ENCODE results near the gene ARMC9. TPM values are rescaled to one million over a fixed set of nuclear protein-coding genes. Genes with fewer than 3 reads are reported as not detected.
A peak's percentile ranks its signal among the peaks of the same experiment; 100 is the strongest.
"Not testable (repeated sequence)": the region's sequence is repeated elsewhere in the genome, so short reads cannot be mapped to it uniquely, and the experiment has no call there.

Gene ARMC9
- total RNA-seq, 1 experiment from 2014 or later = 15.2 TPM

DNA sequence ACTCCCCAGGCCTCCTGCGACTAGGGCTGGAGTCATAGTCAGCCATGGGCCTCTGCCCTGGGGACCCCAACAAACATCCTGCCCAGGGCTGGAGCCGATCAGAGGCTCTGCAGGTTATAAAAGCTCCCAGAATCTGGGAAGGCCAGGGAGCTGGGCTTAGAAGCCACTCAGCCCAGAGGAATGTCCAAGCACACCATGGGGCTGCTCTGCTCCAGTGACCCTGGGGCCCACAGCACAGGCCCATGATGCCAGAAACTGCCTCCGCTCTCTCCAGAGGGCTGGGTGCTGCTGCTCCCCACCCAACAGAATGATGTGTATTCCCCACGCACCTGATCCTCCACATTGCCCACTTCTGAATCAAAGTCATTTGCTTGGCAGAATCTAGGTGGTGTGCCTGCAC, 88.5 kb downstream of the ARMC9 start:
- Histone ChIP-seq H3K36me3 (no peaks in the 10 kb centered on the region), H3K27me3 (no peaks in the 10 kb centered on the region), H3K4me3 (no peak overlapping the region), H3K9me3 (no peaks in the 10 kb centered on the region)
- DNase-seq = no peak

- no peaks in the 10 kb centered on the region for H3K27me3 ChIP-seq
- no peak overlapping the region for H3K4me3 ChIP-seq
- H3K36me3 ChIP-seq = no peaks in the 10 kb centered on the region
- no peak for DNase-seq
- no peaks in the 10 kb centered on the region for H3K9me3 ChIP-seq
Observed at GRCh38 chr2:231287696-231288095, 89.3 kb downstream of the ARMC9 start.

GRCh38 chr2:231288590-231288989, 90.2 kb downstream of the ARMC9 start:
- Histone ChIP-seq H3K27me3 (no peaks in the 10 kb centered on the region), H3K9me3 (no peaks in the 10 kb centered on the region), H3K36me3 (no peaks in the 10 kb centered on the region), H3K4me3 (no peak overlapping the region)
- no peak for DNase-seq

DNA sequence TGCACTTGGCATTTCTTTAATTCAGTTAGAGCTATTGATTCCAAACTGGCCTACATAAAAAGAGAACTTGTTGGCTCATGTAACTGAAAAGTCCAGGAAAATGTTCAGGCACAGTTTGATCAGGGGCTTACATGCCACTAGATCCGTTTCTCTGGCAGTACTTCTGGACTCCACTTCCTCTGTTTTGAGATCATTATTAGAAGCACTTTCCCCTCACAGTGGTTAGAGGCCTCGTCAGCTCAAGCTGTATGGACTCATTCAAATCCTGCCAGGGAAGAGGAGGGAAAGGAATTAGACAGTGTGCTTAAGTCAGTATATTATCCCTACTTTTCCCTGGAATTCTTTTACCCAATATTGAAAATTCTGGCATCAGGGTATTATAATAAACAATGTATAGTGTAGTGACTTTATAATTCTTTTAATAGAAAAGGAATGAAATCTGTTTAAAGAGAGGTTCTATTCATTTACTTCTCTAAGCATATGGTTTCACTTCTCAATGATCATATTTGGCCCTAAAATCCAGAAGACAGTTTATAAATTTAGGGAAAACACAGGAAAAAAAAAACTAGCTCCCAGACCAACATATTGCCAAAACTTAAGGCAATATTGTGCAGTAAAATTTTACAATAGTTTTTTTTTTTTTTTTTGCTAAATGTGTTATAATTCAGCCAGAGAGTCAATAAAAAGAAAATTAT, 92.0 kb downstream of the ARMC9 start:
- no peaks in the 10 kb centered on the region for H3K27me3 ChIP-seq
- H3K9me3 ChIP-seq = no peaks in the 10 kb centered on the region
- H3K4me3 ChIP-seq = no peak overlapping the region
- H3K36me3 ChIP-seq = no peaks in the 10 kb centered on the region
- no peak for DNase-seq

DNA sequence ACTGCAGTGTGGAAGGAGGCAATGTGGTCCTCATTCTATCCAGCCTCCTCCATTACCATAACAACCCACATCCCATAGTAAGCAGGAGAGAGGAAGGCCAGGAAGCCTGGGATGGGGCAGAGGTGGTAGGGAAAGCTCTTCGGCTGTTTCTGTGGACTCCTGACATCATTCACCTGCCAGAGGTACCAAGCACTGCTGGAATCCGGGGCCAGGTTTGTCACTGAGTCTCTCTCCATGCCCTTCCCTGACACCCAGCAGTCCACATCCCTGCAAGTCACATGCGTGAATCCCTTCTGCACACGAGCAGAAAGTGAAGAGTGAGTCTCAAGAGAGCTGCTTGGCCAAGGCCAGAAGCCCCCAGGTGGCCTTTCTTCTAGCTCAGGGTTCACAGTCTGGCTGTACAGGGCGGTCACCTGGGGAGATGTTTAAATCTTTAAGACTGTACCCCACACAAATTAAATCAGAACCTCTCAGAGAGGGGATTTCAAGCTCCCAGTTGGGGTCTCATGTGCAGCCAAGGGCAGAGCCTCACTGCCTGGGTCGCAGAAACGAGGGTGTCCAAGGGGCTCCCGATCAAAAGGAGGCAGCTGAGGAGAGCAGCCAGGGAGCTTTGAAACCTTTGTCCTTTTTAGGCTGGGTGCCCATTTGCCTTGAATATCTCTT, 94.2 kb downstream of the ARMC9 start:
- no peak for DNase-seq
- Histone ChIP-seq H3K27me3 (no peaks in the 10 kb centered on the region), H3K4me3 (no peak overlapping the region), H3K36me3 (no peaks in the 10 kb centered on the region), H3K9me3 (no peaks in the 10 kb centered on the region)

DNA sequence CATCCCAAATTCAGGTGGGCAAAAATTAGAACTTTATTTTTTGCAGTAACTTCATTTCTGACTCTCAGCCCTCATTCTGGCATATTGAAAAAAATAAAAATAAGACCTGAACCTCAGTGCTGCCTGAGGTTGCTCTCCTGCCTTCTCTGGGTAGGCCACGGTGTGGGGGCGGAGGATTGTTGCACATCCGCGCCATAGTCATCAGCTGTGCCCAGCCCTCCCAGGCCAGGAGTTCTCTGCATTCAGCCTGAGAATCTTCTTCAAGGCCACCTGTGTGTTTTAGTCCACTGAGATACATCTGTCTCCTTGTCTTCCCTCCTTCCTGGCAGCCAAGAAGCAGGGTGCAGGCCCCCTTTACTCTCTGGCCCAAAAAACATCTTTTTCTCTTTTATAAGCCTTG, 94.7 kb downstream of the ARMC9 start:
- Histone ChIP-seq H3K36me3 (no peaks in the 10 kb centered on the region), H3K27me3 (no peaks in the 10 kb centered on the region), H3K4me3 (no peak overlapping the region), H3K9me3 (no peaks in the 10 kb centered on the region)
- no peak for DNase-seq

GRCh38 chr2:231294116-231294515, 95.7 kb downstream of the ARMC9 start:
- Histone ChIP-seq H3K36me3 (no peaks in the 10 kb centered on the region), H3K27me3 (no peaks in the 10 kb centered on the region), H3K9me3 (no peaks in the 10 kb centered on the region), H3K4me3 (no peak overlapping the region)
- DNase-seq = no peak

DNA sequence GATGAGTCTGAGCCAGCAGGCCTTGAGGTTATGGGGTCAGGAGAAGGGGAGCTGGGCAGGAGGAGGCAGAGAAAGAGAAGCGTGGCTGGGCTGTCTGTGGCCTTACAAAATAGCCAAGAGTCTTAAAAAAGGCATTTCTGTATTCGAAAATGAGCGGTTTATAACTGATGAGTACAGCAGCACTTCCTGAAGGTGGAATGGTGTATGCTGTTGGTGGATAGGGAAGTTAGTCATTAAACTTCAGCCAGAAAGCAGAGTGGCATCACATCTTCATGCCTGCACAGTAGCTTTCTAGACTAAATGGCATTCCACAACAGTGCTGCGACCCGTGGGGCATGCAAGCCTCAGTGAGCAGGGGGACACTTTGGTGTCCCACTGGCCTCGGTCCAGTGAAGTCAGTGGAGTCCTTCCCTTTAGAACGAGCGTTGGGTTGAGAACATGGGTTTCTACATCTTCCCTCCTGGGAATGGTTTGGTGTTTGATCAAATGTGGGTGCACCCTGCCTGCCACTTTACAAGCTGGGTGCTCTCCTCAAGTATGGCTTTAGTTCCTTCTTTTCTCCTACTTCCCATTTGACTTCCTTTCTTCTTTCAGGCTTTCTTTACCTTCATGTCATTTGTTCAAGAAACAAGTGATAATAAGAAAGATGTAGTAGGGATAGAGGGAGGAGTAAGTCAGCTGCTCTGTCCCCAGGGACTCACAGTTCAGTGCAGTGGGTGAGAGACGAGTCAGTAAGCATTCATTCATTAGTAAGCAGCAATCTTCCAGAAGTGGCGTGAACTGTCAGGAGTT, 96.3 kb downstream of the ARMC9 start:
- Histone ChIP-seq H3K36me3 (no peaks in the 10 kb centered on the region), H3K27me3 (no peaks in the 10 kb centered on the region), H3K9me3 (no peaks in the 10 kb centered on the region), H3K4me3 (no peak overlapping the region)
- DNase-seq = no peak

GRCh38 chr2:231295363-231295655, 96.9 kb downstream of the ARMC9 start:
- no peaks in the 10 kb centered on the region for H3K9me3 ChIP-seq
- no peak overlapping the region for H3K4me3 ChIP-seq
- H3K36me3 ChIP-seq = no peaks in the 10 kb centered on the region
- no peak for DNase-seq
- no peaks in the 10 kb centered on the region for H3K27me3 ChIP-seq

DNA sequence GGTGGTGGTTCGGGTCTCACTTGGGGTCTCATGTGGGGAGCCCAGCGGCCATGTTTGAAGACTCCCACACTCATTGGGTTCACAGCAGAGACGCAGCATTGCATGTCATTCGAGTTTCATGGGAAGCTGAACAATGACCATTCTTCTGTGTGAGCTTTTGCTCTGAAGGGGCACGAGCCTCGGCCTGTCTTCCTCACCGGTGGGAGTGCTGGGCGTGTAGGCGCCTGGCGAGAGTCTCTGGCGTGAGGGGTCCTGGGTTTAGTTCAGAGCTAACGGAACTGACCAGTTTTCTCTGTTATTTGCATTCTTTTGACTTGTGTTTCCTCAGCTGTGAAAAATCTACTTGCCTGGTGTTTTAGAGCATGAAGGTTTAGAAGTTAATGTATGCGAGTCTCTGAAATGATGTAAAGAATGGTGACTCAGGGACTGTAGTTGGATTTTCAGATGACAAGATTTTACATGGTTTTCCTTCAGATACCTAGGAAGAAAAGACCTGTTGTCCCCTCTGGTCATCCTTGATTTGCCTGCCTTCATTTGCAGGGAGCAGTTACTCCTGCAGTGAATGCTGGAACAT, 98.1 kb downstream of the ARMC9 start:
- Histone ChIP-seq H3K4me3 (no peak overlapping the region), H3K9me3 (no peaks in the 10 kb centered on the region), H3K27me3 (no peaks in the 10 kb centered on the region), H3K36me3 (no peaks in the 10 kb centered on the region)
- DNase-seq = no peak

- Histone ChIP-seq H3K9me3 (no peaks in the 10 kb centered on the region), H3K4me3 (no peak overlapping the region)
- DNase-seq = peak; percentile 40
Observed at GRCh38 chr2:231297108-231297908, 98.9 kb downstream of the ARMC9 start.

GRCh38 chr2:231298091-231298490, 99.7 kb downstream of the ARMC9 start:
- Histone ChIP-seq H3K9me3 (no peaks in the 10 kb centered on the region), H3K4me3 (no peak overlapping the region), H3K36me3 (no peaks in the 10 kb centered on the region), H3K27me3 (no peaks in the 10 kb centered on the region)
- DNase-seq = no peak

More at GRCh38 chr2:231297108-231297908, 98.9 kb downstream of the ARMC9 start:
- Histone ChIP-seq H3K36me3 (no peaks in the 10 kb centered on the region), H3K27me3 (no peaks in the 10 kb centered on the region)

DNA sequence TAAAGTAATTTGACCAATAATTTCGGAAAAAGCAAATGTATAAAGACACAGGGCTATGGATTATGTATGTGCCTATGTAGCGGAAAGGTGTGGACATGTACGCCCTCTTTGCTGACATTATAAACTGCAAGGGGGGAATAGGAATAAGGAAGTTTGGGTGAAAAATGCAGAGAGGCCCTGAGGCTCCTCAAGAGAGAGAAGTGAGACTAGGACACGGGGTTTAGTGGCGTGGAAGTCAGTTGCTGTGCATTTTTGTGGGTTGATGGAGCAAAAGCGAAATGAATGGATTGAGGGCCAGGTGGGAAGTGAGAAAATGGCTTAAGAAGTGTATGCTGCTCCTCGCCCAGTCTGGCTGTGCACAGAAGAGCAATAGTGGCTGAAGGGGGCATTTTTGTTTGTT, 100.8 kb downstream of the ARMC9 start:
- Histone ChIP-seq H3K9me3 (no peaks in the 10 kb centered on the region), H3K4me3 (no peak overlapping the region), H3K27me3 (no peaks in the 10 kb centered on the region), H3K36me3 (no peaks in the 10 kb centered on the region)
- no peak for DNase-seq

DNA sequence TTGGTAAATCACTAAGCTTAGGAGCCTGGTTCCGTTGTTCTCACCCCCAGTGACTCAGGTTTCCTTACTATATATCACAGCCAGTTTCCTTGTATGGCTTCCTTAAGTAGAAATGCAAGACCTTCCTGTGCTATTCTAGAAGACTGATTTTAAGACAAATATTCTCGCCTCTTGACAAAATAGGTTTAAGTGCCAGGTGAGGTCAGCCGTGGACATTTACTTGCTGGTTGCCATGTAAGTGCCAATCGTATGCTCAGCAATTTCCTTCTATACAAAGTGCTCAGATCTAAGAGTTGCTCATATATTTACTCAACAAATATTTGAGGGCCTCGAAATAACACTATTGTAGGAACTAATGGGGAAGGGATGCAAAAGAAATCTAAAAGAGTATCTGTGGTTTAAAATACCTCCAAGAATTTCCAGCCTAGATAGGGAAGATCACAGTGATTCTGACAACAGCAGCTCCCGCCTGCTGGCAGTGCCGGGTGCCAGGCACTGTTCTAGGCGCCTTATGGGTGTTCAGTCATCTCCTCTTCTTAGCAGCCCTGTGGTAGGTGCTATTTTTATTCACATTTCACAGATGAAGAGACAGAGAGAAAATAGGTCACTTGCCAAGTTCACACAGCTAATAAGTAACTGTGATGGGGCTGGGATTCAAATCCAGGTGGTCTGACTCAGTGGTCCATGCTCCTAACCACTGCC, 101.7 kb downstream of the ARMC9 start:
- no peaks in the 10 kb centered on the region for H3K36me3 ChIP-seq
- H3K4me3 ChIP-seq = no peak overlapping the region
- H3K27me3 ChIP-seq = no peaks in the 10 kb centered on the region
- no peaks in the 10 kb centered on the region for H3K9me3 ChIP-seq
- no peak for DNase-seq

DNA sequence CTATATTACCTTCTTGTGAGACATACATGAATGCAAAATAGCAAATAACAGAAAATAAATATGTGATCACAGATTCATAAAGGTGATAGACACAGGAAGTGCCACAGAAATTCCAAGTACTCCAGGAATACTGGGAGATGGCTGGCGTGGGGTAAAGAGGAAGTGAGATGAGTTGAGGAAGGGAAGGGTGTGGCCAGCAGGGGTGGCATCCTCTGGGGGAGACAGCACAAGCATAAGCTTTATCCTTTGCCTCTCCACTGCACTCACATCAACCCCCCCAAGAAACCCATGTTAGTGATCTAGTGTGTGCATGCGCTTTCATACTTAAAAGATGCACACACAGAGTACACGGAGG, 102.3 kb downstream of the ARMC9 start:
- no peaks in the 10 kb centered on the region for H3K27me3 ChIP-seq
- H3K9me3 ChIP-seq = no peaks in the 10 kb centered on the region
- no peak for DNase-seq
- no peaks in the 10 kb centered on the region for H3K36me3 ChIP-seq
- no peak overlapping the region for H3K4me3 ChIP-seq

- H3K4me3 ChIP-seq, H3K36me3 ChIP-seq, H3K9me3 ChIP-seq, DNase-seq, H3K27me3 ChIP-seq: not testable (repeated sequence)
Observed at GRCh38 chr2:231304259-231304658, 105.8 kb downstream of the ARMC9 start.
